A549 treated with CORT108297 at 1 μM for 4 hours (cell line): ENCODE measurements around the gene BPGM. TPM values are rescaled to one million over a fixed set of nuclear protein-coding genes. Genes with fewer than 3 reads are reported as not detected.

ENCODE experiments used
- total RNA-seq: library from RNA; stranded (reverse); fragments of 200-300 nt; extraction: Qiagen RNA extraction; gene quantifications from 5 replicates; pipeline ENCODE4 v1.2.3, GENCODE V29; 2022

The BPGM gene
- total RNA-seq, result 15.8 to 22.5 TPM (median 17.0 TPM) in 5 replicates

DNA sequence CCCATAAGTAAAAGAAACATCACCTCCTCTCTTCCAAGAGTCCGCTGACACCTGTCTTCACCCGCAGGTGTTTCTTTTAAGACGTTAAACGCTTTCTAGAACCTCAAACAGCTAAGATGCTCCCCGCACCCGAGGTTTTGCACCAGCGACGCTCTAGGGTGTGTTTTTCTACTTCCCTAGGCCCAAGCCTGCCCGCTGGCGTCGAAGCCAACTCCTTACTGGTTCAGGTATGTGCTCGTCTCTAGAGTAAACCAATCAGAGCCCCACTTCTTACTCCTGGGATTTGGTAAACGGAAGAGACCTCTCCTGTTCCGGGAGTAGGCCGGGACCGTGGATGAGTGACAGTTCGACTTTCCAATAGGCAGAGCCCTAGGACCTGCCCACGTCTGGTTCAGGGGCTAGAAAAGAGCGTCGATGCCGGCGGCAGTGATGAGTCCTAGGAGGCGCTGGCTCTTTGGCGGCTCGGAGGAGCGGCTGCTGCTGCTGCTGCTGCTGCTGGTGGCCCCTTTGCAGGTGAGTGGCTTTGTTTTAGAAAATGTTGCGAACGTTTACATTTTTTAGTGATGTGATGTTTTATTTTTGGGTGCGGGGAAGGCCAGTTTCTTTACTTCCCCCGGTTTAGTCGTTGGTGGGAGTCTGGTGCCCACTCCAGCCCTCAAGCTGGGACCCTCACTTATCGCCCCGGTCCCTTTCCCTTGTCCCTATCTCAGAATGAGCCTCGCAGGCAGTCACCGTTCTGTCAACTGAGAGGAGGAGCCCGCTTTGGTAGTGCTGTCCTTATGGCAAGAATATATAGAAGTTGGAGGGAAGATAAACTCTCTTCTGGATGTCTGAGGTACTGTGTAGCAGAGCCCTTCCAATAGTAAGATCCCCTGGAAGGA, at the start of gene BPGM:
Gene BPGM, plus strand, starts transcription at position 429 of the 881 bp plus-strand sequence. CDS start 14,655 bp downstream, outside the sequence.

Other genes starting within 250 kb of the BPGM start
- 2,289 to 2,841 TPM (median 2,633 TPM) in 5 replicates for gene AKR1B1, start 187.8 kb upstream of the BPGM start, total RNA-seq
- gene AKR1B10, start 119.3 kb upstream of the BPGM start, total RNA-seq, result 2,167 to 2,332 TPM (median 2,258 TPM) in 5 replicates
- 25.5 to 34.0 TPM (median 34.0 TPM) in 5 replicates for gene AKR1B15, start 97.7 kb upstream of the BPGM start, total RNA-seq
- 49.0 to 91.3 TPM (median 70.7 TPM) in 5 replicates for gene CALD1, start 132.8 kb downstream of the BPGM start, total RNA-seq